ENCODE data around the gene GPR153.

- TF ChIP-seq, protein P1, sequence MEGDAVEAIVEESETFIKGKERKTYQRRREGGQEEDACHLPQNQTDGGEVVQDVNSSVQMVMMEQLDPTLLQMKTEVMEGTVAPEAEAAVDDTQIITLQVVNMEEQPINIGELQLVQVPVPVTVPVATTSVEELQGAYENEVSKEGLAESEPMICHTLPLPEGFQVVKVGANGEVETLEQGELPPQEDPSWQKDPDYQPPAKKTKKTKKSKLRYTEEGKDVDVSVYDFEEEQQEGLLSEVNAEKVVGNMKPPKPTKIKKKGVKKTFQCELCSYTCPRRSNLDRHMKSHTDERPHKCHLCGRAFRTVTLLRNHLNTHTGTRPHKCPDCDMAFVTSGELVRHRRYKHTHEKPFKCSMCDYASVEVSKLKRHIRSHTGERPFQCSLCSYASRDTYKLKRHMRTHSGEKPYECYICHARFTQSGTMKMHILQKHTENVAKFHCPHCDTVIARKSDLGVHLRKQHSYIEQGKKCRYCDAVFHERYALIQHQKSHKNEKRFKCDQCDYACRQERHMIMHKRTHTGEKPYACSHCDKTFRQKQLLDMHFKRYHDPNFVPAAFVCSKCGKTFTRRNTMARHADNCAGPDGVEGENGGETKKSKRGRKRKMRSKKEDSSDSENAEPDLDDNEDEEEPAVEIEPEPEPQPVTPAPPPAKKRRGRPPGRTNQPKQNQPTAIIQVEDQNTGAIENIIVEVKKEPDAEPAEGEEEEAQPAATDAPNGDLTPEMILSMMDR (IDR thresholded peaks at IDR 0.05) = no peak
- TF ChIP-seq POLR2A (IDR thresholded peaks at IDR 0.05) (no peak), EP300 (IDR thresholded peaks at IDR 0.05) (no peak)
Observed at GRCh38 chr1:6243993-6244392, 16.9 kb downstream of the GPR153 start, which contains the start of gene HES3.
